Activated naive CD4-positive, alpha-beta T cell treated with anti-CD3 and anti-CD28 coated beads, Interleukin-2, amount 50 U/mL, for 72 hours (primary cell): ENCODE data around the gene MAP3K14. TPM values are rescaled to one million over a fixed set of nuclear protein-coding genes. Genes with fewer than 3 reads are reported as not detected.
"Not testable (repeated sequence)": the region's sequence is repeated elsewhere in the genome, so short reads cannot be mapped to it uniquely, and the experiment has no call there.

Experiments
- ATAC-seq, 2 donors: fragments of 150-1000 bp; cut with Tn5 transposase; 2 replicates each; pipeline ENCODE4 v1.10.0; 2021; ENCODE audit warnings: mild to moderate bottlenecking in 2 of 2, moderate library complexity in 2 of 2
- DNase-seq, 2 donors: peaks; one replicate each; pipeline ENCODE4 v3.0.0; 2021 to 2022; ENCODE audit warnings: low spot score in 2 of 2
- H3K27ac Mint-ChIP-seq, 2 donors: one replicate each; pipeline ENCODE4 v1.8.0; 2022; ENCODE audit warnings: mild to moderate bottlenecking in 2 of 2, mixed read lengths in 2 of 2
- H3K36me3 Mint-ChIP-seq, 2 donors: one replicate each; pipeline ENCODE4 v1.8.0; 2022; ENCODE audit warnings: mixed read lengths in 2 of 2
- H3K9me3 Mint-ChIP-seq, 2 donors: one replicate each; pipeline ENCODE4 v1.8.0; 2022; ENCODE audit warnings: mixed read lengths in 2 of 2
- total RNA-seq, 2 donors: library from RNA; stranded (reverse); gene quantifications; one replicate each; pipeline ENCODE4 v1.2.3, GENCODE V29; 2022

Gene MAP3K14
- total RNA-seq, 2 donors from 2014 or later: 38.4 to 54.4 TPM

- H3K36me3 Mint-ChIP-seq: peaks cover 11 to 14% of the 10 kb centered on the region in 2 donors
- DNase-seq (no peak), ATAC-seq (no peak)
- peak overlapping the region; percentile 50 to 85 for H3K27ac Mint-ChIP-seq
- H3K9me3 Mint-ChIP-seq: no peaks in the 10 kb centered on the region
These were observed 53.4 kb downstream of the MAP3K14 start for GRCh38 chr17:45263477-45263860.

- H3K36me3 Mint-ChIP-seq: peaks cover 10 to 11% of the 10 kb centered on the region in 2 donors
- DNase-seq: no peak
- H3K9me3 Mint-ChIP-seq: no peaks in the 10 kb centered on the region
- H3K27ac Mint-ChIP-seq: peak overlapping the region; percentile 50 to 85
- peak; percentile 3 to 10 for ATAC-seq
These were observed 54.0 kb downstream of the MAP3K14 start for GRCh38 chr17:45262516-45263476.

GRCh38 chr17:45261577-45262515, 55.0 kb downstream of the MAP3K14 start, which contains the start of gene SPATA32:
Gene SPATA32, minus strand, starts transcription at chr17:45262094. Its CDS starts 78 bp downstream, at chr17:45262016.
- Mint-ChIP-seq H3K36me3 (peaks cover 4 to 5% of the 10 kb centered on the region in 2 donors), H3K27ac (peak within 1 kb of the TSS; percentile 75 to 85), H3K9me3 (no peaks in the 10 kb centered on the region)
- DNase-seq (peak; percentile 62 to 76), ATAC-seq (peak; percentile 61 to 72)

GRCh38 chr17:45260204-45260783, 56.5 kb downstream of the MAP3K14 start:
- ATAC-seq (no peak), DNase-seq (no peak)
- peak overlapping the region in 1 of 2 donors; percentile 75 for H3K27ac Mint-ChIP-seq
- H3K36me3 Mint-ChIP-seq: peaks cover 4 to 5% of the 10 kb centered on the region in 2 donors
- H3K9me3 Mint-ChIP-seq: no peaks in the 10 kb centered on the region

GRCh38 chr17:45258981-45259380, 57.8 kb downstream of the MAP3K14 start:
- DNase-seq: no peak
- ATAC-seq: no peak

GRCh38 chr17:45257115-45257514, 59.7 kb downstream of the MAP3K14 start:
- ATAC-seq (no peak), DNase-seq (no peak)
- H3K27ac Mint-ChIP-seq: peak overlapping the region; percentile 48 to 61
- no peaks in the 10 kb centered on the region for H3K9me3 Mint-ChIP-seq
- no peaks in the 10 kb centered on the region for H3K36me3 Mint-ChIP-seq

More at GRCh38 chr17:45258981-45259380, 57.8 kb downstream of the MAP3K14 start:
- H3K36me3 Mint-ChIP-seq: peaks cover 0 to 5% of the 10 kb centered on the region in 2 donors
- H3K9me3 Mint-ChIP-seq: no peaks in the 10 kb centered on the region
- H3K27ac Mint-ChIP-seq: no peak overlapping the region

- H3K9me3 Mint-ChIP-seq: no peaks in the 10 kb centered on the region
- peak overlapping the region; percentile 18 to 48 for H3K27ac Mint-ChIP-seq
- ATAC-seq (peak; percentile 21 to 35), DNase-seq (no peak)
- H3K36me3 Mint-ChIP-seq: no peaks in the 10 kb centered on the region
These were observed 60.5 kb downstream of the MAP3K14 start for GRCh38 chr17:45256114-45256966.

GRCh38 chr17:45255358-45255757, 61.5 kb downstream of the MAP3K14 start:
- H3K9me3 Mint-ChIP-seq: no peaks in the 10 kb centered on the region
- DNase-seq (no peak), ATAC-seq (no peak)
- peak overlapping the region; percentile 22 to 70 for H3K27ac Mint-ChIP-seq
- peaks cover 0 to under 1% of the 10 kb centered on the region in 2 donors for H3K36me3 Mint-ChIP-seq

GRCh38 chr17:45253879-45254278, 62.9 kb downstream of the MAP3K14 start:
- DNase-seq: no peak
- Mint-ChIP-seq H3K9me3 (no peaks in the 10 kb centered on the region), H3K27ac (peak overlapping the region in 1 of 2 donors; percentile 68), H3K36me3 (peaks cover 9 to 10% of the 10 kb centered on the region in 2 donors)
- no peak for ATAC-seq

- ATAC-seq, H3K9me3 Mint-ChIP-seq, DNase-seq: not testable (repeated sequence)
- H3K27ac Mint-ChIP-seq: peak overlapping the region in 1 of 2 donors; percentile 40
- H3K36me3 Mint-ChIP-seq: peaks cover 12 to 17% of the 10 kb centered on the region in 2 donors
These were observed 63.6 kb downstream of the MAP3K14 start for GRCh38 chr17:45253237-45253636.

GRCh38 chr17:45251931-45252330, 64.9 kb downstream of the MAP3K14 start:
- DNase-seq: no peak
- Mint-ChIP-seq H3K36me3 (peaks cover 14 to 18% of the 10 kb centered on the region in 2 donors), H3K27ac (peak overlapping the region in 1 of 2 donors; percentile 40), H3K9me3 (no peaks in the 10 kb centered on the region)
- ATAC-seq: no peak

GRCh38 chr17:45248132-45248957, 68.5 kb downstream of the MAP3K14 start:
- DNase-seq (peak; percentile 77 to 82), ATAC-seq (peak; percentile 62 to 75)
- Mint-ChIP-seq H3K27ac (peak overlapping the region; percentile 95 to 97), H3K36me3 (peaks cover 18 to 19% of the 10 kb centered on the region in 2 donors), H3K9me3 (no peaks in the 10 kb centered on the region)

GRCh38 chr17:45247429-45248131, 69.2 kb downstream of the MAP3K14 start:
- ATAC-seq (peak; percentile 84 to 92), DNase-seq (peak; percentile 95 to 99)
- peaks cover 19 to 22% of the 10 kb centered on the region in 2 donors for H3K36me3 Mint-ChIP-seq
- peak overlapping the region; percentile 95 to 97 for H3K27ac Mint-ChIP-seq
- H3K9me3 Mint-ChIP-seq: no peaks in the 10 kb centered on the region

GRCh38 chr17:45246861-45247428, 69.9 kb downstream of the MAP3K14 start:
- H3K27ac Mint-ChIP-seq: peak overlapping the region; percentile 84 to 97
- H3K9me3 Mint-ChIP-seq: no peaks in the 10 kb centered on the region
- H3K36me3 Mint-ChIP-seq: peaks cover 19 to 22% of the 10 kb centered on the region in 2 donors
- ATAC-seq: no peak
- peak in 1 of 2 donors; percentile 45 for DNase-seq
